ENCODE results near the gene ABCD3. TPM values are rescaled to one million over a fixed set of nuclear protein-coding genes. Genes with fewer than 3 reads are reported as not detected.

The ABCD3 gene
- polyA plus RNA-seq, 1 donor from 2014 or later: 46.4 TPM

GRCh38 chr1:94540440-94541245 is 122.5 kb downstream of the ABCD3 start:
- Histone ChIP-seq H3K4me2 (ENCODE audit: low read length) (no peak overlapping the region), H4K20me1 (ENCODE audit: insufficient read depth) (no peaks in the 10 kb centered on the region), H3K79me2 (replicated peaks; ENCODE audit: insufficient read depth, low read length) (no peaks in the 10 kb centered on the region), H3K4me3 (ENCODE audit: low read length) (peak overlapping the region; percentile 70), H3K36me3 (ENCODE audit: insufficient read depth, low read length) (no peaks in the 10 kb centered on the region), H3K9ac (ENCODE audit: low read length) (no peak overlapping the region), H3K9me2 (ENCODE audit: insufficient read depth, low read length) (no peaks in the 10 kb centered on the region), H3K27me3 (ENCODE audit: insufficient read depth, low read depth, low read length) (peaks cover 35% of the 10 kb centered on the region), H3K27ac (ENCODE audit: low read length) (no peak overlapping the region), H3K9me3 (ENCODE audit: low read length) (no peaks in the 10 kb centered on the region), H2AFZ (ENCODE audit: low read depth, low read length) (no peak overlapping the region), H3F3A (ENCODE audit: insufficient read depth, low read length, poor library complexity, severe bottlenecking) (no peaks in the 10 kb centered on the region)
- no peak for TF ChIP-seq RAD21 (conservative IDR thresholded peaks at IDR 0.05)
- no peak for TF ChIP-seq EP300 (conservative IDR thresholded peaks at IDR 0.05; ENCODE audit: poor library complexity, severe bottlenecking)
- TF ChIP-seq POLR2AphosphoS5 (IDR thresholded peaks at IDR 0.05): no peak

DNA sequence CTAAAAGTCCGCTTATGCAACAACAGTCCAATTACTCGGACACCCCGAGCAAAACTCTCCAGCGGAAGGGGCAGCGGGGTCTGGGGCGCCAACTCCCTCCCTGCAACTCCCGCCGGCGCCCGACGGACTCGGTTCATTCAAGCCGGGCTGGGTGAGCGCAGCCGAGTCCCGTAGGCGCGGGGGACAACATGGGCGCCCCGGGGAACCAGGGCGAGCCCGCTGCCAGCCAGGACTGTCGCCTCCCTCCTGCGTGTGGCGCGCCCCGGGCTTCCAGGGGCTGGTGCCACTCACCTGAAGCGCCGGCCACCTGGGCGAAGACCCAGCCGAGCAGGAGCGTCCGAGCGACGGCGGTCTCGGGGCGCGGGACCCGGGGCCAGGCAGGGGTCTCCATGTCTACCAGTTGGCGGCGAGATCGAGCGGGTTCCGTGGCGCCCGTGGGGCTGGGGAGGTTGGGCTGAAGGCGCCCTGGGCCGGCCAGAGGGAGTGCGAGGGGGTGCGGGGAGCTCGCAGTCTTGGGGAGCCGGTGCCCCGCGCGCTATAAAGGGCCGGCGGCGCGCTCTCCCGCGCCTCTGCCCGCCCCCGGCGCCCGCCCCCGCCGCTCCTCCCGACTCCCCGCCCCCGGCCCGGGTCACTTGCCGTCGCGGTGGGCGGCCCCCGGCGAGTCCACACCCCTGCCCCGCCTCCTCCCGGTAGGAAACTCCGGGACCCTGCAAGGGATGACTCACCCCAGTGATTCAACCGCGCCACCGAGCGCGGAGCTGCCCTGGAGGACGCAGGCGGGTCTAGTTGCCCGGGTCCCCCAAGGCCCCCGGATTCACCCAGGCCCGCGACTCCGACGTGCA is 123.3 kb downstream of the ABCD3 start, which contains the start of gene F3:
Gene F3, minus strand, starts transcription at position 514 of the 842 bp plus-strand sequence. Its CDS starts 123 bp downstream, at position 391.
- H3K9me3 ChIP-seq (ENCODE audit: low read length): no peaks in the 10 kb centered on the region
- H3K27ac ChIP-seq (ENCODE audit: low read length): no peak within 1 kb of the TSS
- H3K4me2 ChIP-seq (ENCODE audit: low read length): no peak within 1 kb of the TSS
- TF ChIP-seq, protein P1, sequence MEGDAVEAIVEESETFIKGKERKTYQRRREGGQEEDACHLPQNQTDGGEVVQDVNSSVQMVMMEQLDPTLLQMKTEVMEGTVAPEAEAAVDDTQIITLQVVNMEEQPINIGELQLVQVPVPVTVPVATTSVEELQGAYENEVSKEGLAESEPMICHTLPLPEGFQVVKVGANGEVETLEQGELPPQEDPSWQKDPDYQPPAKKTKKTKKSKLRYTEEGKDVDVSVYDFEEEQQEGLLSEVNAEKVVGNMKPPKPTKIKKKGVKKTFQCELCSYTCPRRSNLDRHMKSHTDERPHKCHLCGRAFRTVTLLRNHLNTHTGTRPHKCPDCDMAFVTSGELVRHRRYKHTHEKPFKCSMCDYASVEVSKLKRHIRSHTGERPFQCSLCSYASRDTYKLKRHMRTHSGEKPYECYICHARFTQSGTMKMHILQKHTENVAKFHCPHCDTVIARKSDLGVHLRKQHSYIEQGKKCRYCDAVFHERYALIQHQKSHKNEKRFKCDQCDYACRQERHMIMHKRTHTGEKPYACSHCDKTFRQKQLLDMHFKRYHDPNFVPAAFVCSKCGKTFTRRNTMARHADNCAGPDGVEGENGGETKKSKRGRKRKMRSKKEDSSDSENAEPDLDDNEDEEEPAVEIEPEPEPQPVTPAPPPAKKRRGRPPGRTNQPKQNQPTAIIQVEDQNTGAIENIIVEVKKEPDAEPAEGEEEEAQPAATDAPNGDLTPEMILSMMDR (IDR thresholded peaks at IDR 0.05; ENCODE audit: poor library complexity, severe bottlenecking): peak; percentile 29
- no peak for TF ChIP-seq RAD21 (conservative IDR thresholded peaks at IDR 0.05)
- H3K27me3 ChIP-seq (ENCODE audit: insufficient read depth, low read depth, low read length): peaks cover 35% of the 10 kb centered on the region
- H2AFZ ChIP-seq (ENCODE audit: low read depth, low read length): no peak within 1 kb of the TSS
- H3K79me2 ChIP-seq (replicated peaks; ENCODE audit: insufficient read depth, low read length): no peaks in the 10 kb centered on the region
- no peaks in the 10 kb centered on the region for H3K36me3 ChIP-seq (ENCODE audit: insufficient read depth, low read length)
- no peaks in the 10 kb centered on the region for H3K9me2 ChIP-seq (ENCODE audit: insufficient read depth, low read length)
- H3K4me3 ChIP-seq (ENCODE audit: low read length): peak within 1 kb of the TSS; percentile 70
- no peaks in the 10 kb centered on the region for H4K20me1 ChIP-seq (ENCODE audit: insufficient read depth)
- H3K9ac ChIP-seq (ENCODE audit: low read length): peak within 1 kb of the TSS; percentile 38
- no peaks in the 10 kb centered on the region for H3F3A ChIP-seq (ENCODE audit: insufficient read depth, low read length, poor library complexity, severe bottlenecking)

DNA sequence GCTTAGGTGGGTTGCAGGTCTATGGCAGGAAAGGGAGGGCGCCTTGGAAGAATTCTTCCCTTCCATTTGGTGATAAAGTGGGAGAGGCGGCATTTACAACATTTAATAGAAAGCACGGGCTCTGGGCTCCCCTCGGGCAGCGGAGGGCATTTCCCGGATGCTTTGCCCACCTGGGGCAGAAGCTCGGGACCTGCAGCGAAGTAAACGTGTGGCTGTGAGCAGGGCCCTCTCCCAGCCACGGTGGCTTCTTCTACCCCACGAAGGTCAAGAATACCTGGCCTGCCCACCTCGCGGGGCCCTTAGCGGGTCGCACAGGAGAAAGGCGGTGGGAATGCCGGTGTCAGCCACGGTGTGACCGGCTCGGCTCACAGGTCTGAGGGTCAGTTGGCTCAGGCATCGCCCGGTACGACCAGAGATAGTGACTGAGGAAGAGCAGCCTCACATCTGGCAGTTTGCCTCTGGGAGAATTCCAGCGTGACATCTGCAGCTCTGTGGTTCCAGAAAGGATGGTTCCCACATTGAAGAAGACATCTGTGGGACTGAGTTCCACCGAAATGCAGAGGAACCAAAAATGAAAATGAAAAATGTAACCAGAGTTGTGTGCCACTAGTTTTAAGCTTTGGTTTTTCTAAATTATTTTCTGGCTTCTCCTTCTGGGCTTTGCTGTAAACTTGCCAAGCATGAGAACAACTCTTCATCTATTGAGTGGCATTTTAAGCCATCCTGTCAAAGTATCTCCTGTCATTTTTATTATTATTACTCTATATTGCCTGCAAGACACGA is 124.1 kb downstream of the ABCD3 start:
- peaks cover 35% of the 10 kb centered on the region for H3K27me3 ChIP-seq (ENCODE audit: insufficient read depth, low read depth, low read length)
- H3K79me2 ChIP-seq (replicated peaks; ENCODE audit: insufficient read depth, low read length): no peaks in the 10 kb centered on the region

More for the DNA sequence above, 124.1 kb downstream of the ABCD3 start:
- H3K4me2 ChIP-seq (ENCODE audit: low read length): no peak overlapping the region
- H4K20me1 ChIP-seq (ENCODE audit: insufficient read depth): no peaks in the 10 kb centered on the region
- no peak overlapping the region for H2AFZ ChIP-seq (ENCODE audit: low read depth, low read length)
- H3K9me3 ChIP-seq (ENCODE audit: low read length): no peaks in the 10 kb centered on the region
- no peak overlapping the region for H3K27ac ChIP-seq (ENCODE audit: low read length)
- H3K36me3 ChIP-seq (ENCODE audit: insufficient read depth, low read length): no peaks in the 10 kb centered on the region
- H3K4me3 ChIP-seq (ENCODE audit: low read length): peak overlapping the region; percentile 70
- H3F3A ChIP-seq (ENCODE audit: insufficient read depth, low read length, poor library complexity, severe bottlenecking): no peaks in the 10 kb centered on the region
- no peak for TF ChIP-seq MXI1 (conservative IDR thresholded peaks at IDR 0.05; ENCODE audit: poor library complexity, severe bottlenecking)
- TF ChIP-seq RAD21 (conservative IDR thresholded peaks at IDR 0.05): no peak
- no peak for TF ChIP-seq EZH2 (IDR thresholded peaks at IDR 0.05; ENCODE audit: borderline replicate concordance, insufficient read depth, low read length, poor library complexity, severe bottlenecking)
- TF ChIP-seq TAF1 (IDR thresholded peaks at IDR 0.05; ENCODE audit: low read depth): no peak
- TF ChIP-seq REST (IDR thresholded peaks at IDR 0.05; ENCODE audit: borderline replicate concordance): peak; percentile 12
- no peak for TF ChIP-seq POLR2AphosphoS5 (IDR thresholded peaks at IDR 0.05)
- H3K9ac ChIP-seq (ENCODE audit: low read length): peak overlapping the region; percentile 38
- no peaks in the 10 kb centered on the region for H3K9me2 ChIP-seq (ENCODE audit: insufficient read depth, low read length)
